HPDE6-E6E7 (cell line): ENCODE data around the gene CDKN2B.
A peak's percentile ranks its signal among the peaks of the same experiment; 100 is the strongest.

Experiments used
- DNase-seq: peaks from one replicate; pipeline ENCODE4 v3.0.0; 2011; ENCODE audit warnings: missing footprints; ENCODE audit errors: extremely low spot score

Gene CDKN2B

DNA sequence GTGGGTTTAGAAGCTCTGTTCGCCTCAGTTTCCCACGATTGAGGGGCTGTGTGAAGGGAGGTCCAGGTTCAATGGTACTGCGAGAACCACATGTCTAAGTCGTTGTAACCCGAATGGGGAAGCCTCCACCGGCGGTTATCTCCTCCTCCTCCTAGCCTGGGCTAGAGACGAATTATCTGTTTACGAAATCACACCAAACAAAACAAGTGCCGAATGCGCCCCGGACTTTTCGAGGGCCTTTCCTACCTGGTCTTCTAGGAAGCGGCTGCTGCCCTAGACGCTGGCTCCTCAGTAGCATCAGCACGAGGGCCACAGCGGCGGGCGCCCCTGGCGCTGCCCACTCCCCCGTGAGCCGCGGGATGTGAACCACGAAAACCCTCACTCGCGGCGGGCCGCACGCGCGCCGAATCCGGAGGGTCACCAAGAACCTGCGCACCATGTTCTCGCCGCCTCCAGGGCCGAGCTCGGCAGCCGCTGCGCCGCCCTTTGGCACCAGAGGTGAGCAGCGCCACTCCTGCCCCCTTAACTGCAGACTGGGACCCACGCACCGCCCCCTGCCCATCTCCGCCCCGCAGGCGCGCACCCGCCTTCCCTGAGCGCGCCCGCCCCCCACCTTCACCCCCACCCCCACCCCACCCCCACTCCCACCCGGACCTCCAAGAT, 15.1 kb downstream of the CDKN2B start, which contains the start of gene CDKN2A:
CDKN2A (minus strand) TSS at position 500 of the 663 bp plus-strand sequence.
- DNase-seq = no peak

DNA sequence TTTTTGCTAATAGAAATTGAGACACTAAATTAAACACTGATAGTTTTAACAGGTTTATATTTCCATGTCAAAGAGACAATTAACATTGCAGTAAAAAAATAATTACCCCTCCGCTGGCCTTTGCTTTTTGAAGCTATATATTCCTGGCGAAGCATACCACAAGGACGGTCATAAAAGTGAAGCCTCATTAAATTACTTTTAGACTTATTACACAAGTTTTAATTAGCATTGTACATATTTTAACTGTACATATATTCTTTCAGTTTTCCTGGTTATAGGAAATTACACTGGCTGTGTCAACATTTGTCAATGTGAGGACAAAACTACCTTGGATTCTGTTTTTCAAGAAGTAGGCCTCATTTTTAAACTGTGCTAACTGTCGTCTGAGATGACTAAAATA, 16.1 kb downstream of the CDKN2B start:
- no peak for DNase-seq

DNA sequence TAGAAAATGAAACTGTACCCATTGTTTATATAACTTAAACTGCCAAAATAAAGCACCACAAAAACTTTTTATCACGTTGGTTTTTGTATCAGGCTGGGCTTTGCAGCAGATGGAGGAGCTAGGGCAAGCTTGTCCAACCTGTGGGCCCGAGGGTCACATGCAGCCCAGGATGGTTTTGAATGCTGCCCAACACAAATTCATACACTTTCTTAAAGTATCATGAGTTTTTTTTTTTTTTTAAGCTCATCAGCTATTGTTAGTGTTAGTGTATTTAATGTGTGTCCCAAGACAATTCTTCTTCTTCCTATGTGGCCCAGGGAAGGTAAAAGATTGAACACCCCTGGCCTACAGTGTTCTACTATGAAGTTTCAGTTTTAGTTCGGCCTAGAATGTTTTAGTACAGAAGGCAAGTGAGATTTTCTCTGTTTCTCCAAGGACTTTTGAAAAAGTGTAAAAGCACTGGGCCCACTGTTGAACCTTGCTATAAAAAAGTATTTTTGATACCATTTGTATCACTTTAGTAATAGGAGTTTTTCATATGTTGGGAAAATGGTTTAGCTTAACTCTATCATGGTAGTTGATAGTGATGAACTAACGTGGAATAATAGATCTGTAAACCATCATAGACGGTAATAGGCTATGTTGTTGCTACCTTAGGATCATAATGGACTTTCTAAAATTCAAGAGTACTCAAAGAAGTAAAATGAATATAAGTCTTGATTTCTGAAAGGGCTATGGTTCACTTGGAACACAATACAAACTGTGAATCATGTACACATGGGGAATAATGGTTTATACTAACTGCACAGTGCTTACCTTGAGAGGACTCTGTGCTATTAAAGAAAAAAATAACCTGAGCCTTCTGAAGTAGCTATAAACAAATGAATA, 17.8 kb downstream of the CDKN2B start:
- DNase-seq = no peak

DNA sequence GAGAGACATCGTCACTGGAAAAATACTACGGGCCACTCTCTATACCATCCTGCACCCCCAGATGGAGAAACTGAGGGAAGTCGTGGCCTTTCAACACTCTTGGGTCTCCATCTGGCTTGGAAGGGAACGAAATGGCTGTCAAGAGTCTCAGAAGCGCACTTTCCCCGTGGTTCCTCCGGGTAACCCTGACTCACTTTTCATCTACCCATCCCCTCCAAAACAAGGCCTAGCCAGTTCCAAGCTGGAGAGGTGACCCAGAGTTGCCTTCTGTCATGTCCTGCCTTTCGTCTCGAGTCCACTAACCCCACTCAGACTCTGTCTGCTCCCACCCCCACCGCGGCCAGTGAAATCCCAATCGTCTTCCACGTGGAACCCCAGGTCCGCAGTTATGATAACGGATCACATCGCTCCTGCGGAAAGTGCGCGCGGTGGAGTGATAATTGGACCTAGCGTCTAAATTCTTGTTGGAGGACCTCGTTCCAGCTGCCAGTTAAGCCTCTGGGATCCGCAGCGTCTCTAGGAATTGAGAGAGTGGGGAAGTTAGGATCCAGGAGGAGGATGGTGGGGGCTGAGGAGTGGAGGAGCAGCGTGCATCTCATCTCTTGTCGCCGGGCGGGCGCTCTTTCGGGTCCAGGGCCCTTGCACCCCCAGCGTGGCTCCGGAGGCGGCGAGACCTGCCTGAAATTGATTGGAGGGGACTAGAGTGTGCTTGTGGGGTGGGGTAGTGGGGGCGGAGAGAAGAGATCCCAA, 19.5 kb downstream of the CDKN2B start:
- no peak for DNase-seq

DNA sequence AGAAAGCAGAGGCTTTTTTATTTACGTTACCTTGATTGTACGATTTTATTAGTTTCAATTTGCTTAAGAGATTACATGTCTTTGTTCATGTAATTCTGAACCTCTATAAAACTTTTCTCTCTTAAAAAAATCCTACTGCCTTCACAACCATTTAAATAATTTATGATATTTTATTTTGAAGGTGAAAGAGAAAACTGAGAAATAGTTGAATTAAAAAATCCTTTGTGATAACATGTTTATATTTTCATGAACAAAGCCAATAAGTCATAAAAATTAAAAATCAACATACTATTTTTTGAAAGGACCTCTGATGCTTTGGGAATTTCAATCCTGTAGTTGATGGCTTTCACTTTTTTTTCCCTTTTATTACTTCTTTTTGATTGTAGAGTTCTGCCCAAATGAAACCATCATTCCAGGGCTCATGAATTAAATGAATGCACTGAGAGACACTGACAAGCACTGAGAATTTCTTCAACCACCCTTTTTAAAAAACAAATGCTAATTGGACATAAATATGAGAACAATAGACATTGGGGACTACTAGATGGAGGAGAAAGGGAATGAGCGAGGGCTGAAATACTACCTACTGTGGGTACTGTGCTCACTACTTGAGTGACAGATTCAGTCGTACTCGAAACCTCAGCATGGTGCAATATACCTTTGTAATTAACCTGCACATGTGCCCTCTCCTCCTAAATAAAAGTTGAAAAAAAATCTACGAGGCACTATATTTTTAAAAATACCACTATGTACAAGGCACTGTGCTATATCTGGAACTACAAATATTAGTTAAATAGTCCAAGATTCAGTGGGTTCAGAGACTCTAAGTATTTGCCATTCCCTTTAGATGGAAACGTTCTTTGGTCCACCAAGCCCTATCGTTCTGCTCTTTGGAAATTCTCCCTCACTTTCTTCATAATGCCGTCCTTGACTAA, 20.8 kb downstream of the CDKN2B start:
- DNase-seq = no peak

DNA sequence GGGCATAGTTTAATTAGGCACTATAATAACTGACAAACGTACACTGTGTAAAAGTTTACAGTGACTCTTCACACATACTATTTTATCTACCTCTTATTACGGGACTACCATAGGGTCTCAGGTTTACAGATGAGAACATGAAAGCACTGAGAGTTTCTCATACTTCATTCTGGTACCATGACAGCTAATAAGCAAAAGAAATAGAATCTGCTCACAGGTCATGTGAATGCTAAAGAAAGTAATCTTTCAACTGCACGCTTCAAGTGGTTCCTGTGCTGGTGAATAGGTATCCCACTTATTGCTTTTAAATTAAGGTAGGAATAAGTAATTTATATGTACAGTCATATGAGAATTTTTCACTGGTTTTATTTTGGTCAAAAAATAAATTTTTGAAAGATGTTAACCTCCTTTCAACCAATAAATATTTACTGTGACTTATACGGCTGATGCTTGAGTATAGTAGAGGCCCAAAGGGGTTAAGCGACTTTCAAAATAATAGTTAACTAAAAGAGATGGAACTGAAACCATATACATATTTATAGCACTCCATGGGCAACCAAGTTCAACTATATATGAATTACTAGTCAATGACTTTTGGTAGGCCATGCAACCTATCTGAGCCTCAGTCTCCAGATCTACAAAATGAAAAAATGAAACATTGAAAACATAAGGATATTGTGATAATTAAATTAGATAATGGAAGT, 23.0 kb downstream of the CDKN2B start:
- no peak for DNase-seq

DNA sequence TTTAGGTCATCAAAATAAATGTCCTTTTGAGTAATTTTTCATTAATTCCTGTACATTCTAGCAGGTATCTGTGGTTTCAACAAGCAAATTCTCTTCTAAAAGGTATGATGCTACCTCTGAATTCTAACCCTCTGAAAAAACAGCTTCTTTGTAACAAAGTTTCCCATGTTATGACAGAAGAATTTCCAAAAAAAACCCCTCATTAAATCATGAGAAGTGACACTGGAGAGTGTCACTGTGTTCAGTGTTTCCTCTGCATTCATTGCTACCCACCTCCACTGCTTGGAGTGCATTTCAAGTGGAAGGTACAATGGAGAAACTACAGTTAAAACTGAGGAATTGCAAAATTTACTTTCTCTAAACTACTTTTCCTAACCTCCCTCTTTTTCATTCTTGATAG, 25.0 kb downstream of the CDKN2B start:
- no peak for DNase-seq

DNA sequence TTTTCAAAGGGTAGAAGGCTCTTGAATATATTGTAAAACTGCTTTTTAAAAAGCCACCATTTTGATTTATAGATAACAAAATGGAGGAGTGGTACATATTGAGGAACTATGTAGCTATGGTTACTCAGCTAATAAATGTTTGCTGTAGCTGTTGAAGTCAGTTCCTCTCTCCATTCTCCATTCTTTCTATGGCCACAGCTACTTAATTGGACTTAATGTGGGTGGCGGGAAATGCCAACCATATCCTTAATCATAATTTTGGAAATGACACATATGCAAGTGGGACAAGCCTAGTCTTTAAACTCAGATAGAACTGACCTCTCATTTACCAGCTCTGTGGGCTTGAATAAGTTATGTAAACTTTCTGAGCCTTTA, 25.6 kb downstream of the CDKN2B start:
- no peak for DNase-seq

DNA sequence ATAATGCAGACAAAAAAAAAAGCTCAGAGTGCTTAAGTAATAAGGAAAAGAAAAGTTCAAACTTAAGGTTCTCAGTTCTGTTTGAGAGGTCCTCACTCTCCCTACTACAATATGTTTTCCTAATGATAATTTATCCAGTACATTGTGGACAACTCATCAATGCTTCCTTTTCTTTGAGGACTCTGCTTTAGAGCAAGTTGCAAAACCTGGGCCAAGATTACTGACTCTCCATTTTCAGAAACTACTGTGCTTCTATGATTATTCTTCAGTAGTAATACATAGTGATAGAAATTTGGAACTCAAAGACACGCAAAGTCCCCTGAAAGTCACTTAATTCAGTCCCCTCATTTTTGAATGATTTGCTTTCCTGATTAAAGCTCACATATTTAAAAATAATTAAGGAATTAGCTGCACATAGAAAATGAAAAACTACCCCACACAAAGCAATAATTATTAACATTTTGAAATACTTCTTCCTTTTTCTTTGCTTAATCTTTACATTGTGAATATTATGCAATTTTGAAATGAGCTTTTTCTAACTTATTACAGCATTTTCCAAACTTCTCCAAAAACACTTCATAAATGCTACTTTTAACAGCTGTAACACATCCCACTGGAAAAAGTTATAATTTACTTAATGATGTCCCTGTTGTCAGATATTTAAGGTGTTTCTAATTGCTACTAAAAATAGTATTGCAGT, 26.1 kb downstream of the CDKN2B start:
- no peak for DNase-seq

DNA sequence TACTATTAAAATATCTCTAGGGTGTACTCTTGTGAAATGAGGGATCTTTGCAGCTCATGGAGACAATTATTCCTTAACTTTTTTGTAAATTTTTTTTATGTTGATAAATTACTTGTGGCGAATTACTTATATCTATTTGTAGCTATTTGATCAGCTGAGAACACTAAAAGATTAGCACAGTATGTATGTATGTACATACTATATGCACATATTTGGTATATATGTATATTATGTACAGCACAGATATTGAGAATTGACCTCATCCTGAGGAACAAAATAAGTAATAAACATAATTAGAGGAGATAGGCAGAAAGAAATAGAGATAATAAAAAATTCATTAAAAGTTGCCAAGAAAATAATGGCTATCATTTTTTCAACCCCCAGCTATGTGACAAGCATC, 26.7 kb downstream of the CDKN2B start:
- no peak for DNase-seq

DNA sequence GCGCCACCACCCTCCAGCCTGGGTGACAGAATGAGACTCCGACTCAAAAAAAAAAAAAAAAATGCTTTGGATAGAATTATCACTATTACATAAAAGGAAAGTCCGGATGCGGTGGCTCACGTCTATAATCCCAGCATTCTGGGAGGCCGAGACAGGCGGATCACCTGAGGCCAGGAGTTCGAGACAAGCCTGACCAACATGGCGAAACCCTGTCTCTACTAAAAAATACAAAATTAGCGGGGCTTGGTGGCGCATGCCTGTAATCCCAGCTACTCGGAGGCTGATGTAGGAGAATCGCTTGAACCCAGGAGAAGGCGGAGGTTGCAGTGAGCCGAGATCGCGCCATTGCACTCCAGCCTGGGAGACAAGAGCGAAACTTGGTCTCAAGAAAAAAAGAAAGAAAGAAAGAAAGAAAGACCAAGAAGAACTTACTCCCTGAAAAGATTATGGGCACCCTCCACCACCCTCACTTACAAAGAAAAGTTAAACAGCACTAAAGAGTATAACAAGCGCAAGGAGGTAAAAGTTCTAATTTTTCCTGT, 32.7 kb downstream of the CDKN2B start:
- DNase-seq = no peak

DNA sequence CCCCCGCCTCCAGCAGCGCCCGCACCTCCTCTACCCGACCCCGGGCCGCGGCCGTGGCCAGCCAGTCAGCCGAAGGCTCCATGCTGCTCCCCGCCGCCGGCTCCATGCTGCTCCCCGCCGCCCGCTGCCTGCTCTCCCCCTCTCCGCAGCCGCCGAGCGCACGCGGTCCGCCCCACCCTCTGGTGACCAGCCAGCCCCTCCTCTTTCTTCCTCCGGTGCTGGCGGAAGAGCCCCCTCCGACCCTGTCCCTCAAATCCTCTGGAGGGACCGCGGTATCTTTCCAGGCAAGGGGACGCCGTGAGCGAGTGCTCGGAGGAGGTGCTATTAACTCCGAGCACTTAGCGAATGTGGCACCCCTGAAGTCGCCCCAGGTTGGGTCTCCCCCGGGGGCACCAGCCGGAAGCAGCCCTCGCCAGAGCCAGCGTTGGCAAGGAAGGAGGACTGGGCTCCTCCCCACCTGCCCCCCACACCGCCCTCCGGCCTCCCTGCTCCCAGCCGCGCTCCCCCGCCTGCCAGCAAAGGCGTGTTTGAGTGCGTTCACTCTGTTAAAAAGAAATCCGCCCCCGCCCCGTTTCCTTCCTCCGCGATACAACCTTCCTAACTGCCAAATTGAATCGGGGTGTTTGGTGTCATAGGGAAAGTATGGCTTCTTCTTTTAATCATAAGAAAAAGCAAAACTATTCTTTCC, 34.2 kb downstream of the CDKN2B start:
- DNase-seq = peak; percentile 78

DNA sequence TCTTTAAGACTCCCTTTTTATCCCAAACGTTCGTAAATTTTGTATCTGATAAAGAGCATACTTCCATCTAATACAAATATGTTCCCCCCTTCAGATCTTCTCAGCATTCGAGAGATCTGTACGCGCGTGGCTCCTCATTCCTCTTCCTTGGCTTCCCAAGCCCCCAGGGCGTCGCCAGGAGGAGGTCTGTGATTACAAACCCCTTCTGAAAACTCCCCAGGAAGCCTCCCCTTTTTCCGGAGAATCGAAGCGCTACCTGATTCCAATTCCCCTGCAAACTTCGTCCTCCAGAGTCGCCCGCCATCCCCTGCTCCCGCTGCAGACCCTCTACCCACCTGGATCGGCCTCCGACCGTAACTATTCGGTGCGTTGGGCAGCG, 34.8 kb downstream of the CDKN2B start:
- no peak for DNase-seq

DNA sequence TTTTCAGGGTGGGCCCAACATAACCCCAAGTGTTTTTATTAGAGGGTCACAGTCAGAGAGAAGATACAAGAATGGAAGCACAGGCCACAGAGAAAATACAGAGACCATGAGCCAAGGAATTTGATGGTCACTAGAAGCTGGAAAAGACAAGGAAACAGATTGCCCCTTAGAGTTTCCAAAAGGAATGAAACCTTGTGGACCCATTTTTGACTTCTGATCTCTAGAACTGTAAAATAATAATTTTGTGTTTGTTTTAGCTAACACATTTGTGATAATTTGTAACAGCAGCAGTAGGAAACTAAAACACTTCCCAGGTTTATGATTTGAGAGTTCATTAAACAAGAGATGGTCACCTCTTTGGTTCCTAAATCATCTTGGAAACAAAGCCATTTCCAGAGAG, 36.7 kb downstream of the CDKN2B start:
- DNase-seq = no peak

DNA sequence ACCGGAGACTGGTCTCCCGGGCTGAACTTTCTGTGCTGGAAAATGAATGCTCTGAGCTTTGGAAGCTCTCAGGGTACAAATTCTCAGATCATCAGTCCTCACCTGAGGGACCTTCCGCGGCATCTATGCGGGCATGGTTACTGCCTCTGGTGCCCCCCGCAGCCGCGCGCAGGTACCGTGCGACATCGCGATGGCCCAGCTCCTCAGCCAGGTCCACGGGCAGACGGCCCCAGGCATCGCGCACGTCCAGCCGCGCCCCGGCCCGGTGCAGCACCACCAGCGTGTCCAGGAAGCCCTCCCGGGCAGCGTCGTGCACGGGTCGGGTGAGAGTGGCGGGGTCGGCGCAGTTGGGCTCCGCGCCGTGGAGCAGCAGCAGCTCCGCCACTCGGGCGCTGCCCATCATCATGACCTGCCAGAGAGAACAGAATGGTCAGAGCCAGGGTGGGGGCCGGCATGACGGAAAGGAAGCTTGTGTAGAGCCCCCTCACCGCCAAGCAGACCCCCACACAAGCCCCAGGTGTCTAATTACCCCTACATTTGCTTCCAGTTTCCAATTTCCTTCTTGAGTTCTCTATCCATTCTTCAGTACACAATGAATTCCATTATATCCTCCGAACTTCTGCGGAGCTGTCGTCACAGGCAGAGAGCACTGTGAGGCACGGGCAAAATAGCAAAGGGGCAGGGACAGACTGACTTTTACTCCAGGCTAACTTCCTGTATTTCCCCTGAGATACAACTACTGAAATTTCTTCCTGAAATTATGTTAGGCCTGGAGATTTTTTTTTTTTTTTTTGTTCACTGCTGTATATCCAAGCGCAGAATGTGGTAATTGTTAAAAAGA, 38.1 kb downstream of the CDKN2B start:
- no peak for DNase-seq

DNA sequence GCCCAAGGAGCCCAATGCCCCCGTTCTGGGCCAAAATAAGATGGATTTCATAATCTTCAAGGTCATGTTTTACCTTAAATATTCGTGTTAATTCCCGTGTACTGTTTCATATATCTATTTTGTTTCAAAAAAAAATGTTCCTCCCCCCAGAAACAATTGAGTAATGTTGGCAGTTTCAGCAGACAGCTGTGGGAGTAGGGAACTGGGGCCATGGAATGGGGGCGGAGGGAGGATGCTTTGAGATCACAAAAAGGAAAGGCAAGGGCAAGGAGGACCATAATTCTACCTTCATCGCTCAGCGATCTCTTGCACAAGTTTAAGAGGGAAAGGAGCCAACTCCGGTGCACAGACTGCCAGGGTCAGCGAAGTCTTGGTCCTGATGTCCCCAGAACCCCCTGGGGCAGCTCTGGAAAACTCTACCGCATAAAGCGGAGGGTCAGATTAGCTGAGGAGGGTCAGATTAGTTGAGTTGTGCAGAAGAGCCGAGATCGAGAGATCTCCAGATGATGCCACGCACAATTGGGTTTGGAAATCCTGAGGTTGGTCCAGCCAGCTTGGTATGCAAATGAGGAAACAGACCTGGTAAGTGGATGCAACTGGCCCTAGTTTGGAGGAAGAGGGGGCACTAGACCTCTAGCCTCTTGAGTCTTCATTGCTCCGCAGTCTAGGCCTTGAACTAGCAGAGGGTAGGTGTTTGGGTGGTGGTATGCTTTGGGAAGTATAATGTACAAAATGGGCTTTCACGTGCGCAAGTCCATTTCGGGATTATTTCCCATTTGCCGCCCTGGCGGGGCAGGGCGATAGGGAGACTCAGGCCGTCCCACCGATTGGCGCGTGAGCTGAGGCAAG, 38.9 kb downstream of the CDKN2B start:
- no peak for DNase-seq
